SU-DHL-6 (cell line): ENCODE data around the gene NPFFR2.

Experiments
- EZH2phosphoT487 ChIP-seq: fragments of 200-600 bp; sonication (generic), shearing (Covaris generic); conservative IDR thresholded peaks from 2 replicates; pipeline ENCODE4 v1.6.1; 2018; ENCODE audit warnings: mild to moderate bottlenecking, antibody characterized with exemption, low read length, moderate library complexity, mixed read lengths
- TF ChIP-seq, protein P1 (sequence below): fragments of 200-600 bp; sonication (generic); IDR thresholded peaks from one replicate; pipeline ENCODE4 v1.5.1; 2017; ENCODE audit warnings: antibody characterized with exemption, mild to moderate bottlenecking, low read length, moderate library complexity; ENCODE audit not compliant: insufficient read depth, poor library complexity, severe bottlenecking

DNA sequence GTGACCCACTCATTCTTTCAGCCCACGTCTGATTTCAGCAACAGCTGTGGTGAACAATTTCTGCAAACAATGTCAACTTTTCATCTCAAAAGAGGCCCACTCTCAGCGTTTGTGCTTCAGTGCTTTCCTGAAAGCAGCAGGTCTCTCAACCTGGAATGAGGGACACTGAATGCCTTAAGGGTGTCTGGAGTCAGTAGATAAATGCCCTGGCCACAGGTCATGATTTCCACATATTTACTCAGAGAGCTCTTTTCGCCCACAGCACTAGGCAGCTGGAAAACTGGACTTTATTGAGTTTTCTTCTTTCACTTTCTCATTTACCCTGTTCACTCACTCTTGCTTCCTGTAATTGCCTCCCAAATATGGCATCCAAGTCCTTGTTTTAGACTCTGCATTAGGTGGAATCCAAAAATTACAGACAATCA is 52.8 kb downstream of the NPFFR2 start:
- TF ChIP-seq, protein P1, sequence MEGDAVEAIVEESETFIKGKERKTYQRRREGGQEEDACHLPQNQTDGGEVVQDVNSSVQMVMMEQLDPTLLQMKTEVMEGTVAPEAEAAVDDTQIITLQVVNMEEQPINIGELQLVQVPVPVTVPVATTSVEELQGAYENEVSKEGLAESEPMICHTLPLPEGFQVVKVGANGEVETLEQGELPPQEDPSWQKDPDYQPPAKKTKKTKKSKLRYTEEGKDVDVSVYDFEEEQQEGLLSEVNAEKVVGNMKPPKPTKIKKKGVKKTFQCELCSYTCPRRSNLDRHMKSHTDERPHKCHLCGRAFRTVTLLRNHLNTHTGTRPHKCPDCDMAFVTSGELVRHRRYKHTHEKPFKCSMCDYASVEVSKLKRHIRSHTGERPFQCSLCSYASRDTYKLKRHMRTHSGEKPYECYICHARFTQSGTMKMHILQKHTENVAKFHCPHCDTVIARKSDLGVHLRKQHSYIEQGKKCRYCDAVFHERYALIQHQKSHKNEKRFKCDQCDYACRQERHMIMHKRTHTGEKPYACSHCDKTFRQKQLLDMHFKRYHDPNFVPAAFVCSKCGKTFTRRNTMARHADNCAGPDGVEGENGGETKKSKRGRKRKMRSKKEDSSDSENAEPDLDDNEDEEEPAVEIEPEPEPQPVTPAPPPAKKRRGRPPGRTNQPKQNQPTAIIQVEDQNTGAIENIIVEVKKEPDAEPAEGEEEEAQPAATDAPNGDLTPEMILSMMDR = no peak
- TF ChIP-seq EZH2phosphoT487 = no peak
